KOPT-K1 (cell line): Measurements from ENCODE around the gene CENPM.

Source experiments
- H3K27ac ChIP-seq: fragments of 200-600 bp; sonication (generic); 2 replicates; pipeline ENCODE4 v1.5.1; 2016; ENCODE audit warnings: antibody characterized with exemption, mild to moderate bottlenecking, low read depth, low read length; ENCODE audit not compliant: poor library complexity, severe bottlenecking
- H3K36me3 ChIP-seq: fragments of 200-600 bp; sonication (generic); 2 replicates; pipeline ENCODE4 v1.5.1; 2017; ENCODE audit warnings: antibody characterized with exemption, mild to moderate bottlenecking, low read length, moderate library complexity; ENCODE audit not compliant: insufficient read depth
- H3K9me3 ChIP-seq: fragments of 200-600 bp; sonication (generic); 2 replicates; pipeline ENCODE4 v1.5.1; 2017; ENCODE audit warnings: antibody characterized with exemption, low read length, mild to moderate bottlenecking; ENCODE audit not compliant: insufficient read depth, poor library complexity, severe bottlenecking

The CENPM gene

GRCh38 chr22:41948142-41948541 lies 1.2 kb upstream of the CENPM start:
- H3K36me3 ChIP-seq = peaks cover 30% of the 10 kb centered on the region
- no peaks in the 10 kb centered on the region for H3K9me3 ChIP-seq
- H3K27ac ChIP-seq = peak overlapping the region; percentile 95

GRCh38 chr22:41947424-41948080 lies 600 bp upstream of the CENPM start:
- H3K27ac ChIP-seq = peak overlapping the region; percentile 95
- H3K9me3 ChIP-seq = no peaks in the 10 kb centered on the region
- H3K36me3 ChIP-seq = peaks cover 36% of the 10 kb centered on the region

- Histone ChIP-seq H3K27ac (no peak overlapping the region), H3K36me3 (peaks cover 73% of the 10 kb centered on the region), H3K9me3 (no peaks in the 10 kb centered on the region)
Observed at GRCh38 chr22:41943661-41944209, 3.2 kb downstream of the CENPM start.

GRCh38 chr22:41940832-41941765 lies 5.9 kb downstream of the CENPM start:
- peaks cover 99% of the 10 kb centered on the region for H3K36me3 ChIP-seq
- H3K9me3 ChIP-seq = no peaks in the 10 kb centered on the region
- peak overlapping the region; percentile 20 for H3K27ac ChIP-seq

GRCh38 chr22:41939981-41940831 lies 6.7 kb downstream of the CENPM start:
- Histone ChIP-seq H3K27ac (no peak overlapping the region), H3K9me3 (no peaks in the 10 kb centered on the region), H3K36me3 (peaks cover 99% of the 10 kb centered on the region)

GRCh38 chr22:41936894-41937169 lies 10.1 kb downstream of the CENPM start:
- no peak overlapping the region for H3K27ac ChIP-seq
- H3K9me3 ChIP-seq = no peaks in the 10 kb centered on the region
- H3K36me3 ChIP-seq = peaks cover 95% of the 10 kb centered on the region

GRCh38 chr22:41935509-41935908 lies 11.4 kb downstream of the CENPM start:
- peaks cover 86% of the 10 kb centered on the region for H3K36me3 ChIP-seq
- H3K9me3 ChIP-seq = no peaks in the 10 kb centered on the region
- H3K27ac ChIP-seq = peak overlapping the region; percentile 8

GRCh38 chr22:41935015-41935351 lies 12.0 kb downstream of the CENPM start:
- Histone ChIP-seq H3K9me3 (no peaks in the 10 kb centered on the region), H3K27ac (no peak overlapping the region), H3K36me3 (peaks cover 80% of the 10 kb centered on the region)

GRCh38 chr22:41934284-41935014 lies 12.5 kb downstream of the CENPM start:
- peaks cover 75% of the 10 kb centered on the region for H3K36me3 ChIP-seq
- no peaks in the 10 kb centered on the region for H3K9me3 ChIP-seq
- peak overlapping the region; percentile 43 for H3K27ac ChIP-seq

GRCh38 chr22:41933411-41934177 lies 13.4 kb downstream of the CENPM start:
- peaks cover 67% of the 10 kb centered on the region for H3K36me3 ChIP-seq
- no peaks in the 10 kb centered on the region for H3K9me3 ChIP-seq
- peak overlapping the region; percentile 43 for H3K27ac ChIP-seq

- Histone ChIP-seq H3K27ac (no peak overlapping the region), H3K36me3 (peaks cover 54% of the 10 kb centered on the region), H3K9me3 (no peaks in the 10 kb centered on the region)
Observed at GRCh38 chr22:41932353-41932752, 14.6 kb downstream of the CENPM start.

- H3K27ac ChIP-seq = no peak overlapping the region
- H3K36me3 ChIP-seq = peaks cover 49% of the 10 kb centered on the region
- H3K9me3 ChIP-seq = no peaks in the 10 kb centered on the region
Observed at GRCh38 chr22:41931701-41932269, 15.2 kb downstream of the CENPM start.

- no peaks in the 10 kb centered on the region for H3K9me3 ChIP-seq
- no peak overlapping the region for H3K27ac ChIP-seq
- peaks cover 25% of the 10 kb centered on the region; the same call in 1 of the 2 replicates for H3K36me3 ChIP-seq
Observed at GRCh38 chr22:41929418-41929810, 17.5 kb downstream of the CENPM start.
